Adrenal gland (tissue), 12 donors: ENCODE data around the gene REM2. TPM values are rescaled to one million over a fixed set of nuclear protein-coding genes. Genes with fewer than 3 reads are reported as not detected.
"Not testable (repeated sequence)": the region's sequence is repeated elsewhere in the genome, so short reads cannot be mapped to it uniquely, and the experiment has no call there.

Experiments
- DNase-seq, 7 donors: peaks; one replicate each; pipeline ENCODE4 v3.0.0-alpha.2; 2019 to 2020
- H3K27ac ChIP-seq, 5 donors: fragments of 200-600 bp; sonication (generic) in 4 of 5; 1 replicate in 3 of 5; 2 replicates in 2 of 5; pipeline versions ENCODE4 v1.5.1 to v1.8.0; 2016 to 2020; ENCODE audit warnings: mild to moderate bottlenecking in 1 of 5
- H3K27me3 ChIP-seq: fragments of 200-600 bp; 2 replicates; pipeline ENCODE4 v1.8.0; 2021
- H3K36me3 ChIP-seq, 2 donors: fragments of 200-600 bp; replicated peaks in 1 of 2; 1 replicate in 1 of 2; 2 replicates in 1 of 2; pipeline versions ENCODE4 v1.5.1 to v1.8.0; 2018 to 2022
- H3K4me1 ChIP-seq, 2 donors: fragments of 200-600 bp; replicated peaks in 1 of 2; 1 replicate in 1 of 2; 2 replicates in 1 of 2; pipeline versions ENCODE4 v1.5.1 to v1.8.0; 2018 to 2021
- H3K4me3 ChIP-seq, 4 donors: fragments of 200-600 bp; sonication (generic) in 3 of 4; one replicate each; pipeline ENCODE4 v1.5.1; 2016 to 2018
- H3K9me3 ChIP-seq, 3 donors: fragments of 200-600 bp; sonication (generic) in 1 of 3; replicated peaks in 1 of 3; 1 replicate in 2 of 3; 2 replicates in 1 of 3; pipeline versions ENCODE4 v1.5.1 to v1.8.0; 2016 to 2021
- CTCF ChIP-seq, 6 experiments: fragments of 450-650 bp in 4 of 6; fragments of 200-600 bp in 2 of 6; sonication (generic) in 1 of 6; IDR thresholded peaks; 1 replicate in 5 of 6; 2 replicates in 1 of 6; pipeline versions ENCODE4 v1.5.1 to v1.8.0; 2016 to 2021; ENCODE audit warnings: antibody characterized with exemption in 6 of 6, mild to moderate bottlenecking in 2 of 6, moderate library complexity in 1 of 6
- POLR2A ChIP-seq, 2 donors: fragments of 450-650 bp; IDR thresholded peaks; one replicate each; pipeline ENCODE4 v1.6.1; 2017; ENCODE audit warnings: antibody characterized with exemption in 2 of 2, mild to moderate bottlenecking in 2 of 2, moderate library complexity in 1 of 2
- whole genome bisulfite sequencing, 4 donors: extraction: QIAGEN DNeasy Blood & Tissue Kit in 2 of 4; methylation state at CpG; one replicate each; pipeline versions ENCODE4 v1.1.5 to v1.1.7; 2013 to 2017; 5-methylcytosine and 5-hydroxymethylcytosine counted together
- intact Hi-C, 2 donors: fragments of 100-400 bp; cut with DNase I; formaldehyde crosslinking; loops; one replicate each; pipeline versions ENCODE4 v1.14.1 to v1.15.0; 2022 to 2023
- polyA plus RNA-seq, 3 donors: library from polyadenylated mRNA; stranded (reverse); fragments of 200-250 nt in 2 of 3; fragments of 350-450 nt in 1 of 3; fragmentation: Illumina TruSeq in 1 of 3; extraction: RNeasy Lipid Tissue Mini Kit (QIAGEN cat#74804) in 1 of 3; gene quantifications; one replicate each; pipeline ENCODE4 v1.2.3, GENCODE V29; 2013 to 2014
- total RNA-seq, 9 donors: library from RNA; depleted of rRNA in 4 of 9; stranded (reverse); fragments of >200 nt in 4 of 9; fragments of 120-200 nt in 1 of 9; fragmentation: NEBNext Ultra II Directional in 1 of 9; extraction: Animal tissue kit (Norgen Biotek cat#: 25700) in 1 of 9; gene quantifications; one replicate each; pipeline versions ENCODE4 v1.1.0 to v1.2.4, GENCODE V29; 2013 to 2023
- donor health status: healthy with polysubstance abuse.
- donor health status: Bipolar disorder and iron deficiency.
- donor health status: DM: yes; HTN: yes; CAD: no.
- donor health status: DM: no; HTN: no; CAD: no.
- donor health status: DM: no; HTN: no; CAD: no.
- donor health status: DM: yes; HTN: yes; CAD: no.

Gene REM2
- total and polyA plus RNA-seq, 12 donors, result 0.09 to 1.2 (median 0.26) TPM; not detected in 4

- H3K4me3 ChIP-seq, result no peak overlapping the region
- TF ChIP-seq POLR2A (IDR thresholded peaks at IDR 0.05) (no peak), CTCF (IDR thresholded peaks at IDR 0.05) (no peak)
- WGBS, 4 donors, result 67 to 81% (median 70%) methylated on average over 8 of the region's 8 CpGs
- DNase-seq, result peak in 1 of 7 donors; percentile 47
- intact Hi-C loops, result no loop called here
- H3K27me3 ChIP-seq, result no peaks in the 10 kb centered on the region
- H3K27ac ChIP-seq, result peak overlapping the region in 3 of 5 donors; percentile 3 to 40 (median 23)
- peaks cover 3 to 11% of the 10 kb centered on the region in 2 donors for H3K4me1 ChIP-seq
- no peaks in the 10 kb centered on the region for H3K9me3 ChIP-seq
- peaks cover 0 to 76% of the 10 kb centered on the region in 2 donors for H3K36me3 ChIP-seq
Measured at GRCh38 chr14:22908601-22909000, 25.6 kb downstream of the REM2 start.

DNA sequence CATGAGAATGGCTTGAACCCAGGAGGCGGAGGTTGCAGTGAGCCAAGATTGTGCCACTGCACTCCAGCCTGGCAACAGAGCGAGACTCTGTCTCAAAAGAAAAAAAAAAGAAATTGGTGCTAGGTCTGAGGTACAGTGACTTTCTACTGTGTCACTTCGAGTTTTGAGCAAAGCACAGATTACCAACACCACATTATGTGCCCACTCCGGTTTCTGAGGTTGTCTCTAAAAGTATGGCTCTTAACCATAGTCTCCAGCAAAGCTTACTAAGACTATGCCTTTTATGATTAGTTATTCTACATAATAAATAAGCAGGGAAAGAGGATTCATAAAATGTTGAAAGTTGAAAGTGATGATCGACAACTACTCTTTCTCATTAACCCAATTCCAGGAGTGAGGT is 27.9 kb downstream of the REM2 start:
- no peaks in the 10 kb centered on the region for H3K9me3 ChIP-seq
- DNase-seq, result no peak
- H3K4me1 ChIP-seq, result peaks cover 0 to 18% of the 10 kb centered on the region in 2 donors
- peaks cover 0 to 53% of the 10 kb centered on the region in 2 donors for H3K36me3 ChIP-seq
- no peak overlapping the region for H3K4me3 ChIP-seq
- H3K27ac ChIP-seq, result no peak overlapping the region
- WGBS, 4 donors, result 88 to 93% (median 89%) methylated on average over 5 of the region's 5 CpGs
- intact Hi-C loops, result no loop called here
- TF ChIP-seq CTCF (IDR thresholded peaks at IDR 0.05), result no peak
- no peak for TF ChIP-seq POLR2A (IDR thresholded peaks at IDR 0.05)
- no peaks in the 10 kb centered on the region for H3K27me3 ChIP-seq

- intact Hi-C loops, result not testable (repeated sequence)
Measured at GRCh38 chr14:22914836-22915235, 31.8 kb downstream of the REM2 start.

GRCh38 chr14:22915886-22916521 is 33.0 kb downstream of the REM2 start:
- no peaks in the 10 kb centered on the region for H3K27me3 ChIP-seq
- TF ChIP-seq POLR2A (IDR thresholded peaks at IDR 0.05) (no peak), CTCF (IDR thresholded peaks at IDR 0.05) (no peak)
- peak overlapping the region in 3 of 5 donors; percentile 37 to 69 (median 57) for H3K27ac ChIP-seq
- peaks cover 15 to 37% of the 10 kb centered on the region in 2 donors for H3K4me1 ChIP-seq
- H3K9me3 ChIP-seq, result no peaks in the 10 kb centered on the region
- 57 to 71% (median 63%) methylated on average over 8 of the region's 8 CpGs for WGBS, 4 donors
- peaks cover 0 to 17% of the 10 kb centered on the region in 2 donors for H3K36me3 ChIP-seq
- no peak overlapping the region for H3K4me3 ChIP-seq
- peak in 6 of 7 donors; percentile 55 to 81 (median 72) for DNase-seq
- intact Hi-C loops, result no loop called here

More at GRCh38 chr14:22914836-22915235, 31.8 kb downstream of the REM2 start:
- Histone ChIP-seq H3K36me3 (peaks cover 0 to 14% of the 10 kb centered on the region in 2 donors), H3K4me1 (peaks cover 15 to 37% of the 10 kb centered on the region in 2 donors)
- DNase-seq, H3K4me3 ChIP-seq, H3K27ac ChIP-seq, H3K9me3 ChIP-seq, H3K27me3 ChIP-seq: not testable (repeated sequence)
- WGBS, 4 donors, result 89 to 97% (median 93%) methylated on average over 4 of the region's 4 CpGs
